Measurements from ENCODE around the gene URM1.
"Not testable (repeated sequence)": the region's sequence is repeated elsewhere in the genome, so short reads cannot be mapped to it uniquely, and the experiment has no call there.

URM1 gene

GRCh38 chr9:128370752-128371629 is at the start of gene URM1:
TSS of gene URM1 (plus strand) at chr9:128371374. CDS start at chr9:128371381, 7 bp downstream.
- in situ Hi-C loops (cut with MboI; ENCODE audit: low sequenced_read_pairs) = no loop called here

- in situ Hi-C loops (cut with MboI; ENCODE audit: low sequenced_read_pairs) = no loop called here
Observed at GRCh38 chr9:128321879-128322403, 49.2 kb upstream of the URM1 start.

- in situ Hi-C loops (cut with MboI; ENCODE audit: low sequenced_read_pairs) = no loop called here
Observed at GRCh38 chr9:128322404-128323211, 48.6 kb upstream of the URM1 start, which contains the start of the genes COQ4 and TRUB2. TSS of gene COQ4 (plus strand) at chr9:128322839. CDS start at chr9:128322859, 20 bp downstream. TSS of gene TRUB2 (minus strand) at chr9:128322447. CDS start at chr9:128322408, 39 bp downstream.

GRCh38 chr9:128323212-128323730 is 47.9 kb upstream of the URM1 start:
- in situ Hi-C loops (cut with MboI; ENCODE audit: low sequenced_read_pairs) = no loop called here

DNA sequence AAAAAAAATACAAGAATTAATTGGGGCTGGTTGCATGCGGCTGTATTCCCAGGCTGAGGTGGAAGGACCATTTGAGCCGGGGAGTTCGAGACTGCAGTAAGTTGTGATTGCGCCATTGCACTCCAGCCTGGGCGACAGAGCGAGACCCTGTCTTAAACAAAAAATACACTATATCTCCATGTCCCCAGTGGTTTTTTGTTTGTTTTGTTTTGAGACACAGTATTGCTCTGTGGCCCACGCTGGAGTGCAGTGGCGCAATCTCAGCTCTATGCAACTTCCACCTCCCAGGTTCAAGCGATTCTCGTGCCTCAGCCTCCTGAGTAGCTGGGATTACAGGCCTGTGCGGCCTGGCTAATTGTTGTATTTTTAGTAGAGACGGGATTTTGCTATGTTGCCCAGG is 47.4 kb upstream of the URM1 start:
- in situ Hi-C loops (cut with MboI; ENCODE audit: low sequenced_read_pairs) = no loop called here

DNA sequence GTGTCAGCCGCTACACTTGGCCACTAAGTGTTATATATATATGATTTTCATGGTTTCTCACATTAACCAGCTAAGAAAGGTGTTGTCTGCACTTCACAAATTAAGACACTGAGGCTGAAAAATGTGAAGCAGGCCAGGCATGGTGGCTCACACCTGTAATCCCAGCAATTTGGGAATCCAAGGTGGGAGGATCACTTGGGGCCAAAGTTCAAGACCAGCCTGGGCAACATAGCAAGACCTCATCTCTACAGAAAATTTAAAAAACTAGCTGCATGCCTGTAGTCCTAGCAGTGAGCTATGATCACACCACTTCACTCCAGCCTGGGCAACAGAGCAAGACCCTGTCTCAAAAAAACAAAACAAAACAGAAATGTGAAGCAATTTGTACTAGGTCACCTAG is 46.8 kb upstream of the URM1 start:
- in situ Hi-C loops (cut with MboI; ENCODE audit: low sequenced_read_pairs) = no loop called here

DNA sequence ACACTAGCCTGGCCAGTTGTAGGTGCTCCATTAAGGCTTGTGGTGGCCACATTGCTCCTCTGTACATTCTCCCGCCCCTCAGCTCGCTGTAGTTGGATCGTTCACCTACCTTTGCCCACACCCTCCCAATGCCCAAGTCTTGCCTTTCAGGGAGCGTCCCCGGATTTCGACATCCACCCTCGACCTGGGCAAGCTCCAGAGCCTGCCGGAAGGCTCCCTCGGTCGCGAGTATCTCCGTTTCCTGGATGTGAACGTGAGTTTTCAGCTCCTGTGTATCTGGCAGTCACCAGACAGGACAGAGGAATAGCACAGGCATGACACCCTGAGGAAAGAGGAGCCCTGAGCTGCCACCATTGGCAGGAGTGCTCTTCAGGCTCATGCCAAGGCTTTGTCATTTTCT is 45.5 kb upstream of the URM1 start:
- in situ Hi-C loops (cut with MboI; ENCODE audit: low sequenced_read_pairs) = no loop called here

DNA sequence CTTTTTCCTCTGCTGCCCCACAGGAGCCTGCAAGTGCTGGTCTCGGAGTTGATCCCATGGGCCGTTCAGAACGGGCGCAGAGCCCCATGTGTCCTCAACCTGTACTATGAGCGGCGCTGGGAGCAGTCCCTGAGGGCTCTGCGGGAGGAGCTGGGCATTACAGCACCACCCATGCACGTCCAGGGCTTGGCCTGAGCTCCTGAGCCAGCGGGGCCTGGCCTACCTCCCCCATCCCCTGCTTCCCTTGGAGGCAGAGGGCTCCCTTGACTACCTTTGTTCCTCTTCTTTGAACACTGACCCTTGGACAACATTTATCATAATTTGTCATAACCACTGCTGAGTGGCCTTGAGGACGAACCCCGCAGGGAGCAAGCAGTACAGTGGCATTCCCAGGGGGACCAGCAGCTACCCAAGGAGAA is 37.7 kb upstream of the URM1 start:
- in situ Hi-C loops (cut with MboI; ENCODE audit: low sequenced_read_pairs) = no loop called here

DNA sequence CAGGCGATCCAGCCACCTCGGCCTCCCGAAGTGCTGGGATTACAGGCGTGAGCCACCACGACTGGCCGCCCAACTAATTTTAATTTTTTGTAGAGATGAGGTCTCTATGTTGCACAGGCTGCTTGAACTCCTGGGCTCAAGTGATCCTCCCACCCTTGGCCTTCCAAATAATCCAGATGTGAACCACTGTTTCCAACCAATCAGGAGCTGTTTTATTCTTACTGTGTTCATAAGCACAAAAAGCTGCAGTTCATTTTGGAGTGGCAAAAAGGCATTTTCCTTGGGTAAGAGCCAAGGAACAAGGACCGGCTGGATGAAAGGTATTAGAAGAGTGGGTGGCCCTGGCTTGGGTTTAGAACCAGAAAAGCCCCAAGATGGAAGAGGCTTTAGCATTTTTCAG is 36.0 kb upstream of the URM1 start:
- in situ Hi-C loops (cut with MboI; ENCODE audit: low sequenced_read_pairs) = no loop called here

DNA sequence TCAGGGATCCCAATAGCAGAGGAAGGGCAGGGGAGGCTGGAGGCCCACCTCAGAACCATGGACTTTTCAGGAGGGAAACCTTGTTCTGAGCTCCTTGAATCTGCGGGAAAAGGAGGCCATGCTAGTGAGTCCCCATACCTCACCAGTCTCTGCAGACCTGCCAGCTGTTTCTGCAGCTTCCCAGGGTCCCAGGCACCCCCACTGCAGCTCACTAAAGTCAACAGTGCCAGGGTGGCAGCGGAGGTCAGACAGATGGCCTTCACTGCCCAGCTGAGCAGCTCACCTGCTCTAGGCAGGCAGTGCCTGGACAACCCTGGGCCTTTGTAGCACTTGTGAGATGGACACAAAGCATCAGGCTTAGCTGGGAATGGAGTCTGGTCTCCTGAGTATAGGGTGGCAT is 35.3 kb upstream of the URM1 start:
- in situ Hi-C loops (cut with MboI; ENCODE audit: low sequenced_read_pairs) = no loop called here

DNA sequence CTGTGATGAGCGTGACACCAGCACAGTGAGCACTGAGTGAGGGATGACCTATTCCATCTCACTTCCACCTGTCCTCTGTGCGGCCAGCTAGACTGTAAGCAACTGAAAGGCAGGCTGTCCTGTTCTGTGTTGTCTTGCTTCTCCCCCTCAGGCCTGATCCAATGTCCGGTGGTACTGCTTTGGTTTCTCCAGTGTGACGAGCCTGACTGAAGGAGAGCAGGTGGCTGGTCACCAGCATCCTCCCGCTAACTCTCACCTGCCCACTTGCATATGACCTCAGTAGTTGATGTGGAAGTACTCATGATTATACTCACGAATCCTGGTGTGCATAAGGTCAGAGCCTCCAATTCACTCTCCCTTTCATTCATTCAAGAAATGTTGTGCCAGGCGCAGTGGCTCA is 33.2 kb upstream of the URM1 start:
- in situ Hi-C loops (cut with MboI; ENCODE audit: low sequenced_read_pairs) = no loop called here

GRCh38 chr9:128338852-128339614 is 32.1 kb upstream of the URM1 start:
- in situ Hi-C loops (cut with MboI; ENCODE audit: low sequenced_read_pairs) = not testable (repeated sequence)

DNA sequence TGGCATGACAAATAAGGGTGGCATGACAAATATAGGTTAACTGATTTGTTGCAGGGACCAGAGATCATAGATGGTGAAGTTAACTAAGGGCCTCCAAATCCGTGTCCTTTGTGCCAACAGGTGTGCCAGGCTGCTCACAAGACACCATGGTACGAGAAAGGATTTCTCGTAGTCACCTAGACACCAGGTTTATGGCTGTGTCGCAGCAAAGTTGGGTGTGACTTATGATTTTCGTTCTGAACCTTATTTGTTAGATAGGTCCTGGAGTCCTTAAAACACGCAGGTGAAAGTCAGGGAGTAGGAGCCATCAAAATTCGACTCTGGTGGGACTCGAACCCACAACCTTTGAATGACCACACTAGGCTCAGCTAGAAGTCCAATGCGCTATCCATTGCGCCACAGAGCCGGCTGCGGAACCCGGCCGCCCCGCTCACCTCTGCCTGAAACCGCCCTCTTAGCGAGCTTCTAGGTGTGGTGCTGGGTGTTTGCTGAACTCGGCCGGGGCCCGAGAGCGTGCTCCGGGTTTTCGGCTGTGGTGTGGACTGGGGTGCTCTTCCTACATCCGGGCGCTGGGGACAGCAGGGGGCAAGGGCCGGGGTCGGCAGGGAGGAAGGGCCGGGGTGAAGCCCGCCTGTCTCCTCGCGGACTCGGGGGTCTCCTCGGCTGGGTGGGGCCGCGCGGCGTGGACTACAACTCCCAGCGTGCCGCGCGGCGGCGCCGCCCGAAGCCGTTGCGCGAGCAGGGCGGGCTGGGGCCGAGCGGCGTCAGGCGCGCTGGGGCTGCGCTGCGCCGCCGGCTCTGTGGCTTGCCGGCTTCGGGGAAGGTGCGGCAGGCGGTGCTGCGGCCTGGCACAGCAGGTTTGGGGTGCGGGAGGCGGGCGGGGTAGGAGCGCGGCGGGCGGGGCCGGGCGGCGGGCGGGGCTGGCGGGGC is 31.1 kb upstream of the URM1 start, which contains the start of gene SLC27A4:
SLC27A4 (plus strand) TSS at position 767 of the 930 bp plus-strand sequence. CDS start 2,606 bp downstream, outside the sequence.
- in situ Hi-C loops (cut with MboI; ENCODE audit: low sequenced_read_pairs) = no loop called here

DNA sequence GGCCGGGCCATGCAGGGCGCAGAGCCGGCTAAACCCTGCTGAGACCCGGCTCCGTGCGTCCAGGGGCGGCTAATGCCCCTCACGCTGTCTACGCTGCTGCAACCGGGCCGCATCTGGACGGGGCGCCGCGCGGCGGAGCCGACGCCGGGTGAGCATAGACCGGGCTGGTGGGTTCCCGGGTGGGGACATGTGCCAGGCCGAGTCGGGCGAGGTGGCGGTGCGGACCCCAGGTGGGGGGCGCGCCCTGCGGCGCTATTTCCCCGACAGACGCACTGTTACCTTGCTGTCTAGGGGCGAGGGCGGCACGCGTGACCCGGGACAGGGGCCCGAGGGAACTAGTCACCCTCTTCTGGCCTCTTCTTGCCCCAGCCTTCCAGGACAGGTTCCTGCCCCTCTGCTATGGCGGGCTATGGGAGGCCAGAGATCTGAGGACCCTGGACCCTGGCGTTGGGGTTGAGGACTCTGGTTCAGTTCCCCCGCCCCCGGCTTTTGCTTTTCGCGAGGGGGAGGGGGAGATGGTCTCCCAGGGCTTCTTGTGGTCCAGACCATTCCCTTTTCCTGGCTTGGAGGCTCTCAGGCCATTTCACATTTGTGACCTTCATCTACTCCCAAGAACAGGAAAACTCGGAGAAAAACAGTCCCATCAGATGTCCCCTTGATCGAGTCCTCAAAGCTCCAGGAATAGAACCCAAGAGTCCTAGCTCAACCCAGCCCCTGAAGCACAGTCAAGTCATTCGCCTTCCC is 30.3 kb upstream of the URM1 start:
- in situ Hi-C loops (cut with MboI; ENCODE audit: low sequenced_read_pairs) = no loop called here

GRCh38 chr9:128341435-128341849 is 29.7 kb upstream of the URM1 start:
- in situ Hi-C loops (cut with MboI; ENCODE audit: low sequenced_read_pairs) = no loop called here

- in situ Hi-C loops (cut with MboI; ENCODE audit: low sequenced_read_pairs) = no loop called here
Observed at GRCh38 chr9:128342971-128343680, 28.0 kb upstream of the URM1 start.

DNA sequence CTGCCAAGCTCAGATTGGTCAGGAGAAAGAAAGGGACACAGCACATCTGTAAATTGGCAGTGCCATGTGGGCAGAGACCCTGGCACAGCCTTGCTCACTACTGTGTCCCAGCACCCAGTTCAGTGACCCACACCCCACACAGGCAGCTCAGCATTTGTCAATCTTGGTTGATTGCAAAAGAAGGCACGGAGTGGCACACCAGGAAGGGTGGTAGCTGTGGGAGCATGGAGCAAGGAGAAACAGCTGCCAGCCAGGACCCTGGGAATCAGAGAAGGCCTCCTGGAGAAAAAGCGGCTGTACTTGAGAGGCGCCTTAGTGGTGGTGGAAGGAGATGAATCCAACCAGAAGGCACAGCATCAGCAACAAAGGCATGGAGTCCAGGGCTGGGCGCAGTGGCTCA is 27.3 kb upstream of the URM1 start:
- in situ Hi-C loops (cut with MboI; ENCODE audit: low sequenced_read_pairs) = no loop called here
